Loucy (cell line): ENCODE measurements around the gene NR2F1-AS1.

ENCODE experiments used
- CTCF ChIP-seq: fragments of 200-600 bp; sonication (generic); conservative IDR thresholded peaks from 2 replicates; pipeline ENCODE4 v1.5.1; 2014; ENCODE audit warnings: mild to moderate bottlenecking, antibody characterized with exemption, low read length
- EZH2phosphoT487 ChIP-seq: fragments of 200-600 bp; IDR thresholded peaks from 2 replicates; pipeline ENCODE4 v1.6.1; 2018; ENCODE audit warnings: antibody characterized with exemption, mild to moderate bottlenecking, moderate library complexity, borderline replicate concordance

GRCh38 chr5:93587597-93588351 is 6.8 kb upstream of the NR2F1-AS1 start:
- no peak for TF ChIP-seq CTCF
- no peak for TF ChIP-seq EZH2phosphoT487
